ENCODE data around the gene ADAD2.
A peak's percentile ranks its signal among the peaks of the same experiment; 100 is the strongest.
"Not testable (repeated sequence)": the region's sequence is repeated elsewhere in the genome, so short reads cannot be mapped to it uniquely, and the experiment has no call there.

ADAD2 gene

DNA sequence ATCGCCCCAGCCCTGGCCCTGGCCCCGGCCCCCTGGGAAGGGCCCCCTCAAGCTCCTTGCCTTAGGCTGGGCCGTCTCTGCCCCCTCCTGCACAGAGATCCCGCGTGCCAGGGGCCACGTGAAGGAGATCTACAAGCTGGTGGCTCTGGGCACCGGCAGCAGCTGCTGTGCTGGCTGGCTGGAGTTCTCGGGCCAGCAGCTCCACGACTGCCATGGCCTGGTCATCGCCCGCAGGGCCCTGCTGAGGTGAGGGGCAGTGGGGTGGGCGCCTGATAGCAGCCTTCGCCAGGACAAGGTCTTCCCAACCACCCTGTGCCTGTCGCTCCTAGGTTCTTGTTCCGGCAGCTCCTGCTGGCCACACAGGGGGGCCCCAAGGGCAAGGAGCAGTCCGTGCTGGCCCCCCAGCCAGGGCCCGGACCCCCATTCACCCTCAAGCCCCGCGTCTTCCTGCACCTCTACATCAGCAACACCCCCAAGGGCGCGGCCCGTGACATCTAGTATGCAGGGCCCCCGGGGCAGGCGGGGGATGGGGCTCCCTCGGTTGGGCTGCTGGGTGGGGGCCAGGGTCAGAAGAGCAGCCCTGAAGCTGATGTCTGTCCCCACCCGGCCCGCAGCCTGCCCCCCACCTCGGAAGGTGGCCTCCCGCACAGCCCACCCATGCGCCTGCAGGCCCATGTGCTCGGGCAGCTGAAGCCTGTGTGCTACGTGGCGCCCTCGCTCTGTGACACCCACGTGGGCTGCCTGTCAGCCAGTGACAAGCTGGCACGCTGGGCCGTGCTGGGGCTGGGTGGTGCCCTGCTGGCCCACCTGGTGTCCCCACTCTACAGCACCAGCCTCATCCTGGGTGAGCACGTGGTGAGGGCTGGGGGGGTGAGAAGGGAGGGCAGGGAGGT, 4.5 kb downstream of the ADAD2 start:
- DNase-seq (ENCODE audit: low spot score): no peak

DNA sequence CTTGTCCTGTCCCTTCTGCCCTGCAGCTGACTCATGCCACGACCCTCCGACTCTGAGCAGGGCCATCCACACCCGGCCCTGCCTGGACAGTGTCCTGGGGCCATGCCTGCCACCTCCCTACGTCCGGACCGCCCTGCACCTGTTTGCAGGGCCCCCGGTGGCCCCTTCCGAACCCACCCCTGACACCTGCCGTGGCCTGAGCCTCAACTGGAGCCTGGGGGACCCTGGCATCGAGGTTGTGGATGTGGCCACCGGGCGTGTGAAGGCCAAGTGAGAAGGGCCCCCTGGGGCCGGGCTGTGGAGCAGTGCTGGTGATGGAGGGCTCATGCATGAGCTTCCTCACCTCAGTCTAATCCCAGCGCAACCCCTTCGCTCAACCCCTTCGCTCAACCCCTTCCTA, 5.1 kb downstream of the ADAD2 start:
- DNase-seq (ENCODE audit: low spot score): no peak

DNA sequence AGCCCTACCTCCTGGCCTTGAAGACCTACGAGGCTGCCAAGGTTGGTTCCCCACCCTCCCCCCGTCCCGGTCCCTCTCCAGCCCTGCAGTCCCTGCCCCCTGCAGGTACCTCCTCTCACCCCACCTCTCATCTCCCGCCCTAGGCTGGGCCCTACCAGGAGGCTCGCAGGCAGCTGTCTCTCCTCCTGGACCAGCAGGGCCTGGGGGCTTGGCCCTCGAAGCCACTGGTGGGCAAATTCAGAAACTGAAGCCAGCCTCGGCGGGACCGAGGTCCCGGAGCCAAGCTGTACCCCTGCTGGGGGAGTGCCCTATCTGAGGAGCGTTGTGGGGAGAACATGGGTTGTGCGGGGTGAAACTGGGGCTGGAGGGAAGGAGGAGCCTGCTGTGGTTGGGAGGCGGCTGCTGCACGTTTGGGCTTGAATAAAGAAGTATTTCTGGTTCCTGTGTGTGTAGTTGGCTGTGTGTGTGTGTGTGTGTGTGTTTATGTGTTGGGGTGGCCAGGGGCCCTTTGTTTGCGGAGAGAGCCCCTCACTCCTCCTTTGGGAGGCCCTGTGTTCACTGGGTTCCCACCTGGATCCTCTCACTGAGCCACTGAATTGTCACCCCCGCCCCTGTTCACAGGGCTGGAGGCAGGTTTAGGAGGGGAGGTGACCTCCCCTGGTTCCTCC, 5.9 kb downstream of the ADAD2 start:
- DNase-seq (ENCODE audit: low spot score): no peak

DNA sequence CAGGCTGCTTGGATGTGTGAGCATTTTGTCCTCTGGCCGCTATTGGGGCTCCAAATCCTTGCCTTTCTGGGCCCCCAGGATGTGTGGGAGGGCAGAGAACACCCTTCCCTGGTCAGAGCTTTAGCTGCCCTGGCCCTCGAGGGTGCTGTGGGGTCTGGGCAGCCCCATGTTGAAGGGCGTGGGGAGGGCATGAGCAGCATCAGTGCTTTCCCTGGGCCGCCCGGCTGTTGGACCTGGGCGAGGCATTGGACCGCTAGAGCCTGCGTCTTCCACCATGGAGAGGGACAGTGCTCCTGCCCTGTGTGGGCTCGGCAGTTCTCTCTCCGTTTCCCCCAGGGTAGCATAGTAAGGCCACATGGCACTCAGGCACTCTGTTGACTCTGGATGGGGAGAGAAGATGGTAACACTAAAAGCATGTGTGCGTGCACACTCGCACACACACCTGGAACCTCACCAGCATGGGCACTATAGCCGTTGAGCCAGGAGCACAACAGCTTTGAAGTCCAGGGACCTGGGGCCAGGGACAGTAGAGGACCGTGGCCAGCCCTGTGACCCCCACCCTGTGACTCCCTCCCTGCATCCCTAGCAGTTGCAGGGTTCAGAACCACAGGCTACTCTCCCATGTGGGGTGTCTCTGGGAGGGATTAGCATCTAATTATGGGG, 6.6 kb downstream of the ADAD2 start:
- DNase-seq (ENCODE audit: low spot score): no peak

DNA sequence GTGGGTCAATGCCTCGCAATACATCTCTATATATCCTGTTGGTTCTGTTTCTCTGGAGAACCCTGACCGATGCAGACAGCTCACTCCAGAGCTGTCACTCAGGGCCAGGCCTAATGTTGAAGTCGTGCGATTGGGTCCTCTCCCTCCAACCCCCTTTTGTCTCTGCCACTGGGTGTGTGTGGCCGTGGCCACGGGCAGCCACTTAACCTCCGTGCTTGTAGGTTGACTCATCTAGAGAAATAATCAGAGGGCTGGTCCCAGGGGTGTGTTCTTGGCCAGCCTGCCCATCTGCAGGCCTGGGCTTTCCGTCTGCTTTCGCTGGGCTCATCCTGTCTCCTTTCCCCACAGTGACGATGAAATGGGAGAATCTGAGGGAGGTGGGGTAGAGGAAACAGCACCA, 7.4 kb downstream of the ADAD2 start:
- DNase-seq (ENCODE audit: low spot score): peak; percentile 74

DNA sequence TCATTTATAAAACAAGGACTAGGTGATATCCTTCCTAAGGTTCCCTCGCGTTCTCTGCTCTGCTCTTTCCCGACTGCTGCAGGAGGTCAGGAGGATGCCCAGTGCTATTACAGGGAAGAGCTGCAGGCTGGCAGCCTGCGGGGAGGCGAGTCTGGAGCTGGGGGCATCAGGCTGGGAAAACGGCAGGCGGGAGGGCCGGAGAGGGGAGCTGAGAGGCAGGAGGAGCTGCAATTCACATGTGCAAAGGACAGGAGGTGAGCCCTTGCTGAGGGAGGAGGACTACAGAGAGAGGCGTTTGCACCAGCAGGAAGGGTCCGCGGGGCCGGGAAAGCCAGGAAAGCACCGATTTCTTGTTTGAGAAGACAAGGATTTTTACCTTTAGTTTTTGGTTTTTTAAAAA, 8.1 kb downstream of the ADAD2 start:
- DNase-seq (ENCODE audit: low spot score): no peak

DNA sequence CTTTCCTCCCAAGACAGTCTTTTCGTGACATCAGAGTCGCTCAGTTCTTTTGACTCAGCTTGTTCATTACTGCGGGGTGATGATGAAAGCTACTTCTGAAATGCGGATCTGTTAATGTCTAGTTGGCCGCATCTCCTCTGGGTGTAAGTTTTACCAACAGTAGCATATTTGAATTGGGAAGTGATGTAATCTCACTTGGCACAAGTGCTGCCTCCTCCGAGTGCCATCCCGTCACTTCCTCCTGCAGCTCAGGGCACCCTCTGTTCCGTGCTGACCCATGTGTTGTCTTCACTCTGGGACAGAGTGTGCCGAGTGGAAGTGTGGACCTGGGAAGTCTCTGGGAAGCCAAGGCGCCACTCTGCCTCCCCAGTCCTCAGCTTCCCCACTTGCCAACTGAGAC, 8.9 kb downstream of the ADAD2 start:
- DNase-seq (ENCODE audit: low spot score): no peak

DNA sequence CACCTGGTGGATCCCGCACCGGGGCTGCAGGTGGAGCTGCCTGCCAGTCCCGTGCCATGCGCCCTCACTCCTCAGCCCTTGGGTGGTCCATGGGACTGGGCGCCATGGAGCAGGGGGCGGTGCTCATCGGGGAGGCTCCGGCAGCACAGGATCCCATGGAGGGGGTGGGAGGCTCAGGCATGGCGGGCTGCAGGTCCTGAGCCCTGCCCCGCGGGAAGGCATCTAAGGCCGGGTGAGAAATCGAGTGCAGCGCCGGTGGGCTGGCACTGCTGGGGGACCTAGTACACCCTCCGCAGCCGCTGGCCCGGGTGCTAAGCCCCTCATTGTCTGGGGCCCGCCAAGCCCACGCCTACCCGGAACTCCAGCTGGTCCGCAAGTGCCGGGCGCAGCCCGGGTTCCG, 13.6 kb downstream of the ADAD2 start:
- not testable (repeated sequence) for DNase-seq (ENCODE audit: low spot score)

DNA sequence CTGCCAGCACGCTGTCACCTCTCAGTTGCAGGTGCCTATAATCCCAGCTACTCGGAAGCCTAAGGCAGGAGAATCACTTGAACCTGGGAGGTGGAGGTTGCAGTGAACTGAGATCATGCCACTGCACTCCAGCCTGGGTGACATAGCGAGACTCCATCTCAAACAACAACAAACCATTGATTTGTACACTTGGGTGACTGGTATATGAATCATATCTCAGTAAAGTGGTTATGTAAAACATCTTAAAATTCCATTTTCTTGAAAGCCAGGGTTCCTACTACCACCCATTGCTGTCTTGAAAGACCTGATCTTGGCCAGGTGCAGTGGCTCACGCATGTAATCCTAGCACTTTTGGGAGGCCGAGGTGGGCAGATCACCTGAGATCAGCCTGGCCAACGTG, 14.2 kb downstream of the ADAD2 start:
- not testable (repeated sequence) for DNase-seq (ENCODE audit: low spot score)

DNA sequence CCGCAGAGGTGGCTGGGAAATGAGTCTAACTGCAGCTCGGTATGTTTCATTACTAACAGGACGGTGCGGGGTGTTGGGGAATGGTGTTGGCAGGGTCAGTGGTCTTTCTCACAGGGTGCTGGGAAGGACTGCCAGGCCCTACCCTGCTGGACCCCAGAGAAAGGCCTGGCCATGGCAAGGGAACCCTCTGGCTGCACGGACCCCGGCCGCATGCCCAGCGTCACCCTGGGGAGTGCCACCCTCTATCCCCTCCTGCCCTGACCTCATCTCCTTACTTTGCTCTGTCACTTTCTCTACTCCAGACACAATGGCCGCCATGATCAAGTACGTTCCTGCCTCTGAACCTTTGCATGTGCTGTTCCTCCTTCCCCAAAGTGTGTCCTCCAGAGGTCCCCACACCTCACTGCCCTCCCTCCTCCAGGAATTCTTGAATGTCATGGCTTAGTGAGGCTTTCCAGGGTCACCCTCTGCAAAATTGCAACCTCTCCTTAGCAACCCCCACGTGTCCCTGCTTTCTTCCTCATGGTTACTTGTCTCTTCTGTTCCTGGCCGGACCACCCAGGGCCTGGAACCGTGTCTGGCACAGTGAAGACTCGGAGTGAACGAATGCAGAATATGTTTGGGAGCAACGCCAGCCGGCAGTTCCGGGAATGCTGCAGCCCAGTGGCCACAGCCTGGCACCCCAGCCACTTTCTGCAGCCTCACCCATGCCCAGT, 15.2 kb downstream of the ADAD2 start:
- no peak for DNase-seq (ENCODE audit: low spot score)

DNA sequence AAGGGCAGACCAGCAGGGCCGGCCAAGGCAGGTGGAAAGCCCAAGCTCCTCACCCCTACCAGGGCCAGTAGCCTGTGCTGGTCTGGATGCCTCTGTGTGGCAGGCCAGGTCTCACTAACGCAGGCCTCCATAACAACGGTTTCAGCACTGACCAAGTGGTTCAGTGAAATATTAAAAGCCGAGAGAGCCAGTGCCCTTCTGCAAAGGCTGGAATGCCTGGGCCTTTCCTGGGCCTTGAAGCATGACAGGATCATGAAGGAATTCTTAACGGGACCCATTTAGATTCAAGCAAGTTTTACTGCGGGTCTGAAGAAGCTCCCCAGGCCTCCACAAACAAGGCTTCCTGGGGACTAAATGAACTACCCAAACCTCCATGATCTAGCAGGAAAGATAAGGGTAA, 16.3 kb downstream of the ADAD2 start:
- no peak for DNase-seq (ENCODE audit: low spot score)

DNA sequence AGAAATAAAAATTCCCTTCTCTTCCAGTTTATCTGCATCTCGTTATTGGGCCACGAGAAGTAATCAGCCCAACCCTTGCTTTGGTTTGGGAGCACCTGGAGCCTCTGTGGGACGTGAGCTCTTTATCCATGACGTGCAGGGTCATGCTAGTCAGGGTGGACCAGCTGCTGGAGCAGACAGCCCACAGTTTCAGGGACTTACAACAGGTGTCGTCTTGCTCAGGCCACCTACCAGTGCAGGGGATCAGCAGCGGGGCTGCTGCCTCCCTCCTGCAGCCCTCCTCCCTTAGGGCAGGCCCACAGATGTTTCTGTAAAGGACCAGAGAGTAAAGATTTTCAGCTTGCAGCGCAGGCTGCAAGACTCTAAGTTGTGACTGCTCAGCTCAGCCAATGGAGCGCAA, 16.9 kb downstream of the ADAD2 start:
- DNase-seq (ENCODE audit: low spot score): no peak

DNA sequence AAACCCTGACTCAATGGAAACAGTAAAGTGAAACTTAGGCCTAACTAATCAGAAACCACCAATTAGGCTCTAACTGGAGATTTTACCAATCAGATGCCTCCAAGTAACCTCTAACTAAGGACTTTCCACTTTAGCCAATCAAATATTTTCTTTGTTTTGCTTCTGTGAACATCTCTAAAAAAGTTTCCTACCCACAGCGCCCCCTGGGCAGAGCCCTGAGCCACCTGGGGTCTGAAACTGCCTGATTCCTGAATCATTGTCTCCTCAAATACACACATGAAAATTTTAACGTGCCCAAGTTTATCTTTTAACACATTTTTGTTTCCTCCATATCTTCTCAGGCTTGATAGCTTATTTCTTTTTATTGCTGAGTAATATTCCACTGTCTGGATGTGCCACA, 19.0 kb downstream of the ADAD2 start:
- no peak for DNase-seq (ENCODE audit: low spot score)

DNA sequence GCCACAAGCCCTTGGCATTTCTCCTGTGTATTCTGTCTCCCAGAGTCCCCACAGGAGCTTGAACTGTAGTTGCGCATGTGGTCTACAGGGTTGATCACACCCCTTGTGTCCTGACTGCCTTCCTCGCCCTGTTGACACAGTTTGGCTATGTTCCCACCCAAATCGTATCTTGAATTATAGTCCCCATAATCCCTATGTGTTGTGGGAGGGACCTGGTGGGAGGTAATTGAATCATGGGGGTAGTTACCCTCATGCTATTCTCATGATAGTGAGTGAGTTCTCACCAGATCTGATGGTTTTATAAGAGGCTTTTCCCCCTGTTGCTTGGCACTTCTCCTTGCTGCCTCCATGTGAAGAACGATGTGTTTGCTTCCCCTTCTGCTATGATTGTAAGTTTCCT, 21.2 kb downstream of the ADAD2 start:
- DNase-seq (ENCODE audit: low spot score): no peak

DNA sequence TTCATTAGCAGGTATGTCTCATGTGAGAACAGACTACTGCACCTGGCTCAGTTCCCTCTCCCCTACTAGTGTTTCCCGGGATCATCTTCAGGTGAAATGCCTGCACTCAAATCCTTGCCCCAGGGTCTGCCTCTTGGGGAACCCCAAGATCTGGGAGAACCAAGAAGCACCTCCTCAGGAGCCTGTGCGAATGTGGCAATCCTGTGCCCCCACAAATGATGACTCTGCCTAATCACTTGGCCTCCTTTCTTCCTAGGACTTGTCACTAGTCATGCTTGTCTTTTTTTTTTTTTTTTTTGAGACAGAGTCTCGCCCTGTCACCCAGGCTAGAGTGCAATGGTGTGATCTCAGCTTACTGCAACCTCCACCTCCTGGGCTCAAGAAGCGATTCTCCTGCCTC, 21.7 kb downstream of the ADAD2 start:
- DNase-seq (ENCODE audit: low spot score): no peak

DNA sequence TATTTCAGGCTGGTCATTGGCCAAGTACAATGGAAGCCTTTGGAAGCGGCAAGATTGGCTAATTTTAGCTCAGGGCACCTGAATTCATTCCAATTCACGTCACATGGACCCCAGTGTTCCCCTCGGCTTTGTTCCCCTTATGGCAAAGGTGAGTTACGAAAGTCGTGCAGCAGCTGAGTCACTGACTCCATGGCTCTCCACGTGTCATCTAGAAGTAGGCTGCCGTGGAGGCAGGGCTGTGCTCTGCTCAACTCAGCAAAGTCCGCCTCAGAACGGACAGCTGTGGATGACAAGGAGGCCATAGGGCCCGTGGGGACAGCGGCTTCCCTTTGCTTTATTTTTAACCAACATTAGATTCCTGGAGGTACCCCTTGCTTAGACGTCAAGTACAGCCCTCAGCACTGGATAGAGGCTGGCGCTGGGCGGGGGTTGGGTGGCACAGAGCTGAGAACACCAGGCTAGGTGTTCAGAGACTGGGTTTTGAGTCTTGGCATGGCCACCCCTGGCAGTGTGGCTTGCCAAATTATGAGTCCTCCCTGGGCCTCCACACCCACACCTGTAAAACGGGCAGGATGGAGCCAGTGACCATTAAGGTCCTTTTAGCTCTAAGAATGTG, 23.6 kb downstream of the ADAD2 start:
- DNase-seq (ENCODE audit: low spot score): no peak

DNA sequence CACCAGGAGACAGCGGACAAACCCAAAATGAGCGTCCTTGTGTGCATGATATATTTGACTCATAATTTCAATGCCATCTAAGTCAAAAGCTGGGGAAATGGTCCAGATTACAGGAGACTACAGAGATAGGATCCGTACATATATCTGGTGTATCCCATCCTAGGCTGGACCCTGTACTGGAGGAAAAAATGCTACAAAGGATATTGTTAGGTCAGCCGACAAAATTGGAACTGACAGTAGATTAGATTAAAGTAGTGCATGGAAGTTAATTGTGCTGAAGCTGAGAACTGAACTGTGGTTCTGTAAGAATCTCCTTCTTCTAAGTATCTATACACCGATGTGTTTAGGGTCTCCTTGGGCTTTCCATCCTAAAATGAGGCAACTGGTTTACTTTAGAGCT, 24.6 kb downstream of the ADAD2 start:
- no peak for DNase-seq (ENCODE audit: low spot score)

DNA sequence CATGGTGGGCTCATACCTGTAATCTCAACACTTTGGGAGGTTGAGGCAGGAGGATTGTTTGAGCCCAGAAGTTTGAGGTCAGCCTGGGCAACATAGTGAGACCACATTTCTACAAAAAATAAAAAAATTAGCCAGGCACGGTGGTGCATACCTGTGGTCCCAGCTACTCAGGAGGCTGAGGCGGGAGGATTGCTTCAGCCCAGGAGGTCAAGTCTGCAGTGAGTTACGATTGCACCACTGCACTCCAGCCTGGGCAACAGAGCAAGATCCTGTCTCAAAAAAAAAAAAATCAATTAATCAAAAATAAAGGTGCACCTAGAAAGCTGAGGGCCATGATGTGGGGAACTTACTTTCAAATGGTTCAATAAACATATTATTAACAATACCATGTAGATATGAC, 25.2 kb downstream of the ADAD2 start:
- DNase-seq (ENCODE audit: low spot score): not testable (repeated sequence)

DNA sequence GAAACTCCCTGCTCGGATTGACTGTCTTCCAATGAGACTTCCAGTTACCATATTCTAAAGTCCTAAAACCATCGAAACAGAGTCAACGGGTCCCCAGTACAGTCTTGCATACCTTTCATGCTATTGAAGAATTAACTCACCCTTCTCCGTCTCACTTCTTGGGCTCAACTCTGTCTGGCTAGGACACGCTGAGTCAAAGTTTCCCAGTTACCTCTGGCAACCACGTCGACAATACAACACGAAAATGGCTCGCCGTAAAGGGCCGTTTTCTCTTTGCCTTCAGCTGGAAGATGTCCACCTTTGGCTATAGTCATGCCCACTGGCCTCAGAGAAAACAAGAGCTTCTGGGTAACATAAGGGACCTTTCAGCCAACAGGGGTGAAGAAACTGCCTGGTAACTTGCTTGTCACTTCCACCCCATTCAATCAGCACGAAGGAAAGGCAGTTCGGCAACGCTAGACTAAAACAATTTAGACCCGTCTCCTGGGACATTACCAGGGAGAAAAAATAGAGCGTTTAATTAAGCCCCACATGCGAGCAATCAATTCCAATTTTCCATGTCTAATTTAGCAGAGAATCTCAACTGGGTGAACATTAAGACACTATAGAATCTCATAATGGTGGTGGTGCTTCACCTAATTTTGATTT, 27.3 kb downstream of the ADAD2 start:
- no peak for DNase-seq (ENCODE audit: low spot score)

DNA sequence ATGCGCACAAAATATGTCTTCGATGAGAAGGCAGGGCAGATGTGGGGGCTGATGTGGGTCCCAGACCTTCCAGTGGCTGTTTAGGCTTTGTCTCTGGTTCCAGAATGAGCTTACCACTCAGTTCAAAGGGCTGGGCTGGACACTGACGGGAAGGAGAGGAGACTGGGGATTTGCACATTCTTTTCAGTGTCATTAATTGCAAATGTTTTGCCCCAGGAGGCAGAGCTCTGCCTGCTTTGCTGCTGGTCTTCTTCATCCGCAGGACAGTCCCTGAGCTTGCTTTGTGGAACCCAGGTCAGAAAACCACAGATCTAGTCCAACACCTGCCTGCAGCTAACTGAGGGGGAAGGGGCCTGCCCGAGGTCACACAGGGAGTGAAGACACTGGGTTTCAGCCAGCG, 28.0 kb downstream of the ADAD2 start:
- DNase-seq (ENCODE audit: low spot score): no peak

DNA sequence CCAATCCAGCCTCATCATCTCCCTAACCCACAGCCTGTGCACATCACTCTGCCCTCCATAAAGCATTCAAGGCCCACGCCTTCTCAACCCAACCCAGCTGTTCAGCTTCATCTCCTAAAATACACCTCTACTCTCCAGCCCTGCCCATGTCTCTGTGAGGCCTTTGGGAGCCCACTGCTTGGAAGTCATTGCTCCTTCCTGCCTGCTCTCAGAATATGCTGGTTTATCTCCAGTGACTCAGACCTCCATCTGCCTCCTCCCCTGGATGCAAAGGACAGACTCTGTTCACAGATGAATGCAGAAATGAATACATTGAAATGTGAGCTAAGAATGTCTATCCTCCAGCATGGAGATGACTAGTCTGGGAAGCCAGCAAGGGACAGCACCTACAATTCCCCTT, 29.9 kb downstream of the ADAD2 start:
- DNase-seq (ENCODE audit: low spot score): no peak

DNA sequence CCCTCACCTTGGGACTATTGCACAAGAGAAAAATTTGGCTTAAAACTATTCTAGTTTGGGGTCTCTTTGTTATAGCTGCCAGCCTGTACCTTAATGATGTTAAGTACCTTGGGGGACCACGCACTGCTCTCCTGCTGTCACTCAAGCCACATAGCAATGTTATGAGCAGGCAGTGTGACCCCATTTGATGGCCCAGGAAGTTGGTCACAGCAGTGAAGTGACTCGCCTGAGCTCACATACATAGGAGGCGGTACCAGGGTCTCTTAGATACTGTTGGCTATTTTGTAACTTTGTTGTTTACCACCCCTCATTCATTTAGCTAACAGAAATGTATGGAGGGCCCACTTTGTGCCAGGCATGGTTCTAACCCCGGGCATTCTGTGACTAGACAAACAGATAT, 32.5 kb downstream of the ADAD2 start:
- no peak for DNase-seq (ENCODE audit: low spot score)
